ENCODE data around the gene LPAR2.

GRCh38 chr19:19619849-19620210 lies 8.2 kb downstream of the LPAR2 start:
- TF ChIP-seq ZNF274 (IDR thresholded peaks at IDR 0.05; ENCODE audit: low read depth, low read length), result no peak
- no peak for TF ChIP-seq SUZ12 (IDR thresholded peaks at IDR 0.05; ENCODE audit: extremely low read depth, insufficient read depth, insufficient read length)
